CD4-positive, alpha-beta T cell (primary cell): ENCODE data around the gene PRDM12. TPM values are rescaled to one million over a fixed set of nuclear protein-coding genes. Genes with fewer than 3 reads are reported as not detected.
A peak's percentile ranks its signal among the peaks of the same experiment; 100 is the strongest.

Source experiments
- ATAC-seq: fragments of 200-7000 bp; cut with Tn5 transposase; one replicate; pipeline ENCODE4 v1.10.0; 2022; ENCODE audit warnings: mild to moderate bottlenecking; ENCODE audit not compliant: poor library complexity
- CTCF ChIA-PET: fragments of 350-600 bp; sonication (Branson Sonifier 250); formaldehyde crosslinking; loops from one replicate; lab custom pipeline; 2021; ENCODE audit warnings: antibody characterized with exemption, inconsistent platforms; lab: Charles Lee
- POLR2A ChIA-PET: fragments of 350-600 bp; sonication (Branson Sonifier 250); formaldehyde crosslinking; loops from one replicate; lab custom pipeline; 2021; ENCODE audit warnings: antibody characterized with exemption, inconsistent platforms; lab: Charles Lee
- DNase-seq, 14 experiments: peaks; one replicate each; pipeline ENCODE4 v3.0.0-alpha.2; 2013 to 2020; ENCODE audit warnings: mixed read lengths in 2 of 14
- H3K27ac ChIP-seq, 2 donors: one replicate each; pipeline versions ENCODE4 v1.5.1 to v1.7.0; 2013; ENCODE audit warnings: low read length in 2 of 2, low read depth in 1 of 2, mild to moderate bottlenecking in 1 of 2
- H3K27me3 ChIP-seq, 2 experiments: 1 replicate in 1 of 2; 2 replicates in 1 of 2; pipeline versions ENCODE4 v1.6.1 to v1.7.0; 2013; ENCODE audit warnings: low read length in 2 of 2, control low read depth in 1 of 2, mild to moderate bottlenecking in 1 of 2, moderate library complexity in 1 of 2; ENCODE audit not compliant: insufficient read depth in 2 of 2, control insufficient read depth in 1 of 2
- H3K36me3 ChIP-seq: one replicate; pipeline ENCODE4 v1.6.1; 2013; ENCODE audit warnings: low read length, control low read depth; ENCODE audit not compliant: insufficient read depth
- H3K4me1 ChIP-seq: one replicate; pipeline ENCODE4 v1.6.1; 2013; ENCODE audit warnings: low read length, control low read depth; ENCODE audit not compliant: insufficient read depth
- H3K4me3 ChIP-seq: one replicate; pipeline ENCODE4 v1.5.1; 2013; ENCODE audit warnings: mild to moderate bottlenecking, low read length, moderate library complexity
- H3K9me3 ChIP-seq, 2 experiments: 1 replicate in 1 of 2; 2 replicates in 1 of 2; pipeline versions ENCODE4 v1.6.1 to v1.7.0; 2013; ENCODE audit warnings: low read length in 2 of 2, mild to moderate bottlenecking in 2 of 2, control low read depth in 1 of 2, moderate library complexity in 1 of 2; ENCODE audit not compliant: control insufficient read depth in 1 of 2, insufficient read depth in 1 of 2
- H3K27ac Mint-ChIP-seq: one replicate; pipeline ENCODE4 v1.8.0; 2020; ENCODE audit warnings: mixed read lengths
- H3K27me3 Mint-ChIP-seq: one replicate; pipeline ENCODE4 v1.8.0; 2021; ENCODE audit warnings: mixed read lengths
- H3K36me3 Mint-ChIP-seq: one replicate; pipeline ENCODE4 v1.8.0; 2021; ENCODE audit warnings: low read depth, mixed read lengths
- H3K4me1 Mint-ChIP-seq: one replicate; pipeline ENCODE4 v1.8.0; 2021; ENCODE audit warnings: low read depth, mixed read lengths
- H3K4me3 Mint-ChIP-seq: one replicate; pipeline ENCODE4 v1.8.0; 2020; ENCODE audit warnings: mild to moderate bottlenecking, mixed read lengths
- H3K9me3 Mint-ChIP-seq: one replicate; pipeline ENCODE4 v1.8.0; 2020; ENCODE audit warnings: mixed read lengths
- CTCF ChIP-seq: fragments of 200-600 bp; IDR thresholded peaks from one replicate; pipeline ENCODE4 v1.8.0; 2022; ENCODE audit warnings: antibody characterized with exemption, mild to moderate bottlenecking
- intact Hi-C, 2 experiments: fragments of 100-400 bp; cut with DNase I in 1 of 2; cut with micrococcal nuclease in 1 of 2; formaldehyde crosslinking; loops; one replicate each; pipeline versions ENCODE4 v1.15.1 to v1.9.0; 2023 to 2025; cut with DNase I, micrococcal nuclease
- total RNA-seq, 174 experiments: library from RNA in 2 of 174; stranded (reverse) in 2 of 174; gene quantifications; one replicate each; pipeline ENCODE4 v1.2.3 and lab custom pipeline; 2021 to 2026

PRDM12 gene
- total RNA-seq, 2 experiments from 2014 or later: 0.14 TPM; not detected in 1

- Mint-ChIP-seq H3K4me3 (peak overlapping the region; percentile 32), H3K4me1 (peaks cover 32% of the 10 kb centered on the region), H3K36me3 (peaks cover 8% of the 10 kb centered on the region), H3K27ac (no peak overlapping the region), H3K9me3 (no peaks in the 10 kb centered on the region), H3K27me3 (peaks cover 2% of the 10 kb centered on the region)
- ChIA-PET CTCF (interaction anchor here (1.3 kb wide), 1 partner anchor 11 kb away, joined by 3 read pairs; no protein-coding TSS in a partner anchor), POLR2A (no interaction called here)
- no peak for ATAC-seq
- no peak for TF ChIP-seq CTCF
- Histone ChIP-seq H3K4me1 (peaks cover 34% of the 10 kb centered on the region), H3K9me3 (peaks cover 4 to 8% of the 10 kb centered on the region in 2 experiments), H3K27ac (no peak overlapping the region), H3K27me3 (no peaks in the 10 kb centered on the region), H3K4me3 (no peak overlapping the region), H3K36me3 (no peaks in the 10 kb centered on the region)
- intact Hi-C loops: loop anchor here in 1 of 2 experiments (5.0 to 10.0 kb wide), 3 partner anchors 113 to 798 kb away; partner anchors contain the start of genes FUBP3 and NUP214
- peak in 2 of 14 experiments; percentile 8 to 49 for DNase-seq
Measured at GRCh38 chr9:130689937-130690700, 25.7 kb downstream of the PRDM12 start.

DNA sequence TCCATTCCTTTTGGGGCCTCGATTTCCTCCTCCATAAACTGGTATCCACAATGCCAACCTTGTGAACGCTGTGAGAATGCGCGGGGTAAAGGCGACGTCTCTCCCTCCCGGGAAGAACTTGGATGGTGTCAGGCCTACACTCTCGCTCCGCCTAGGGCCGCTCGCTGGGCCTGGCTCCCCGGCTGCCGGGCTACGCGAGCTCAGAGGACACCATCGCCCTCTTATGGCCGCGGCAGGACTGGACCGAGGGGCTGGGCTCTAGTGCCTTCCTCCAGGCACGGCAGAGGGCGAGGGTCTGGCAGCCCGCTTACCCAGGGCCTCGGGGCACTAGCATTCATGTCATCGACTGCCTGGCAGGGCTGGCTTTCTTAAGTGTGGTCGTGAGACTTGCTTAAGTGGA, 27.9 kb downstream of the PRDM12 start:
- ChIA-PET CTCF (interaction anchor here (1.9 to 2.5 kb wide), 3 partner anchors 8 to 10 kb away, joined by 6 to 15 read pairs (median 9); no protein-coding TSS in a partner anchor), POLR2A (interaction anchor here (1.2 to 2.3 kb wide), 4 partner anchors 9 to 21 kb away, joined by 5 to 19 read pairs (median 14); no protein-coding TSS in a partner anchor)
- Mint-ChIP-seq H3K27ac (no peak overlapping the region), H3K36me3 (peaks cover 30% of the 10 kb centered on the region), H3K4me1 (peaks cover 48% of the 10 kb centered on the region), H3K27me3 (no peaks in the 10 kb centered on the region), H3K9me3 (no peaks in the 10 kb centered on the region), H3K4me3 (peak overlapping the region; percentile 95)
- intact Hi-C loops: loop anchor here (2.0 to 10.0 kb wide), 5 partner anchors 20 to 800 kb away; partner anchors contain the start of genes NUP214 (in 2 of the 2) and FUBP3 (in 1 of the 2)
- no peak for TF ChIP-seq CTCF
- Histone ChIP-seq H3K27ac (no peak overlapping the region), H3K9me3 (peaks cover 0 to 8% of the 10 kb centered on the region in 2 experiments), H3K4me1 (peaks cover 43% of the 10 kb centered on the region), H3K4me3 (no peak overlapping the region), H3K36me3 (peaks cover 18% of the 10 kb centered on the region), H3K27me3 (no peaks in the 10 kb centered on the region)
- DNase-seq (peak in 2 of 14 experiments; percentile 17 to 47), ATAC-seq (no peak)

DNA sequence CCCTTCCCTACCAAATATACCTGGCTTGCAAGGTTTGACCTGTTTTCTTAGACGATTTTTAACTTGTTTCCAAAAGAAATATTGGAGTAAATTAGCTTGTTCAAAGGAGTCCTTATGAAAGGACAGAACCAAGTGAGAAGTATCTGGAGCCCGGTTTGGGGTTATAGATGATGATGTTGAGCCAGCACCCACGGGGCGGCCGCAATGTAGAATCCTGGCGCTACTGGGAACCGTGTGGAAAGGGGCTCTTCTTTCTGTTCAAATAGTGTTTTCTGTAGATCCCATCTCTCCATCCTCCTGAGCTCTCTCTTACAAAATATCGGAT, 28.7 kb downstream of the PRDM12 start:
- DNase-seq (no peak), ATAC-seq (peak; percentile 2)
- Histone ChIP-seq H3K4me1 (peaks cover 36% of the 10 kb centered on the region), H3K36me3 (peaks cover 24% of the 10 kb centered on the region), H3K27ac (peak overlapping the region; percentile 42 to 57), H3K27me3 (no peaks in the 10 kb centered on the region), H3K4me3 (peak overlapping the region; percentile 77), H3K9me3 (peaks cover 0 to 8% of the 10 kb centered on the region in 2 experiments)
- H3K36me3 Mint-ChIP-seq: peaks cover 38% of the 10 kb centered on the region
- intact Hi-C loops: loop anchor here (1.0 to 10.0 kb wide), 6 partner anchors 19 to 801 kb away; partner anchors contain the start of genes NUP214 (in 2 of the 2) and FUBP3 (in 1 of the 2)
- H3K27ac Mint-ChIP-seq: peak overlapping the region; percentile 79
- H3K9me3 Mint-ChIP-seq: no peaks in the 10 kb centered on the region
- peak overlapping the region; percentile 95 for H3K4me3 Mint-ChIP-seq
- no peaks in the 10 kb centered on the region for H3K27me3 Mint-ChIP-seq
- H3K4me1 Mint-ChIP-seq: peaks cover 44% of the 10 kb centered on the region
- no peak for TF ChIP-seq CTCF
- POLR2A ChIA-PET: interaction anchor here (1.0 to 2.3 kb wide), 7 partner anchors 8 to 565 kb away, joined by 4 to 19 read pairs (median 10); partner anchors contain the start of gene NUP214
- CTCF ChIA-PET: interaction anchor here (1.5 to 2.5 kb wide), 4 partner anchors 8 to 174 kb away, joined by 4 to 15 read pairs (median 8); no protein-coding TSS in a partner anchor
